NCI-H1417 (cell line): ENCODE results near the gene PGA4.
"Not testable (repeated sequence)": the region's sequence is repeated elsewhere in the genome, so short reads cannot be mapped to it uniquely, and the experiment has no call there.

Source experiments
- DNase-seq, 3 experiments: peaks; one replicate each; lab custom pipeline; 2025; lab: John Stamatoyannopoulos, UW

Gene PGA4

DNA sequence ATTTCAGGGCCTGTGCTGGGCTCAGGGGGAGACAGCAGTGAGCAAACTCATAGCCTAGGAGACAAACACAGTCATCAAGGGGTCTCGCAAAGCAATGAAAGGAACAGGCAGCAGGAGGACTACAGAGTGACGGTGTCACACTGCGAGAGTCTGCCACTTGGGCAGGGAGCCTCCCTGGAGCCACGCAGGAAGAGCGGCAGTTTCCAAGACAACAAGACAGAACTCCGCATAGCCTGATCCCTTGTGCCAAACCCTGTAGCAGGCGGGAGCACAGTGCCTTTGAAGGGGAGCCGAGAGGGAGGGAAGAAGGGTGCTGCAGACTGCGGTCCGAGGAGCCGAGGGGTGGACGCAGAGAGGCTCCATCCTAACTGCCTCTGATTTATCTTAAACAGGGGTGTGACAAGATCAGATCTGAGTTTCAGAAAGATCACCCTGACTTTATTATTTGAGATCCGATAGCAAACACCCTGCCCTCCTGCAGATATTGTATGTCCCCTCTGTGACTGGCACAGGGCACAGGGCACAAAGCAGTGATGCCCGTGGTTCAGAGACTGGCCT lies 17.6 kb upstream of the PGA4 start:
- DNase-seq = peak in 2 of 3 experiments; percentile 46 to 69

DNA sequence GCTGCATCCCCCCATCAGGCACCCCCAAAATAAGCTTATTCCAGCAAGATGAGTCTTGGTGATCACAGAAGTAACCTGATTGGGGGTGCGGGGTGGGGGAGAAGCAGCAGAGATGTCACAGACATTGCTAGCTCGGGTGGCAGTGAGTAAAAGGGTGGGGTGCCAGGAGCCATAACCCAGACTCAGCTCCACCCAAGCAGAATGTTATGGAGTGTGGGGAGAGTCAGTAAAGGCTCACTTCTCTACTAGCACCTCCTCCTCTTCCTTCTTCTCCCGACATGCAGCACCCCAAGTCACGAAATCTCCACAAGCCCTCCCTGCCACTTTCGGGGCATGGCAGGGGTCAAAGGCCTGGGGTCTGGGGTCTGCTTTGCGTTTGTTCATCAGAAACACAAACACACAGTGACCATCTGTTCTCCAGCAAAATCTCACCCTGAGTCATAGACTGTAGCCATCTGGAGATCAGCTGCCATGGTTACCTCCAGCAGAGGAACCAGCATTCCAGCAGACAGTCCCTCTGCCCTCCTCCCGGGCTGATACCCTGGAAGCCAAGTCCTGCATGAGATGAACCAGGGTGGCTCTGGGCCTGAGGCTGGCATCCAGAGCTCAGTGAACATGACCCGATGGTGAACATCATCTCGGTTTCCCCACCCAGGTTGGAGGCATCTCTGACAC lies 14.4 kb upstream of the PGA4 start:
- DNase-seq = not testable (repeated sequence)

DNA sequence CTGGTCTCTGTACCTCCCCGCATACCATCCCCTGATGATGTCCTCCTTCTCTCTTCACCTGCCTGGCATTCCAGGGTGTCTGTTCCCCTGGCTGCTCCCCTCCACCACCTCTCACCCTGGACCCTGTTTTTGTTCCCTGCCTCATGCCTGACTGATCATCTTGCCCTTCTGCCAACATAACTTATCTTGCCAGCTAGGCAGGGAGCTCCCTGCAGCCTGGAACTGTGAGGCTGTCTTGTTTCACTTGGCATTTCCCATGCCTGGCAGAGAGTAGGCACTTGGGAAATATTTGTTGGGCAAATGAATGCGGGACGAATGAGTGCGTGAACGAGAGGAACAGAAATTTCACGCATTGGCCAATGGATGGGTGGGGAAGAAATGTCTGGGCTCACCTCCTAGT lies 11.5 kb upstream of the PGA4 start:
- DNase-seq = not testable (repeated sequence)

DNA sequence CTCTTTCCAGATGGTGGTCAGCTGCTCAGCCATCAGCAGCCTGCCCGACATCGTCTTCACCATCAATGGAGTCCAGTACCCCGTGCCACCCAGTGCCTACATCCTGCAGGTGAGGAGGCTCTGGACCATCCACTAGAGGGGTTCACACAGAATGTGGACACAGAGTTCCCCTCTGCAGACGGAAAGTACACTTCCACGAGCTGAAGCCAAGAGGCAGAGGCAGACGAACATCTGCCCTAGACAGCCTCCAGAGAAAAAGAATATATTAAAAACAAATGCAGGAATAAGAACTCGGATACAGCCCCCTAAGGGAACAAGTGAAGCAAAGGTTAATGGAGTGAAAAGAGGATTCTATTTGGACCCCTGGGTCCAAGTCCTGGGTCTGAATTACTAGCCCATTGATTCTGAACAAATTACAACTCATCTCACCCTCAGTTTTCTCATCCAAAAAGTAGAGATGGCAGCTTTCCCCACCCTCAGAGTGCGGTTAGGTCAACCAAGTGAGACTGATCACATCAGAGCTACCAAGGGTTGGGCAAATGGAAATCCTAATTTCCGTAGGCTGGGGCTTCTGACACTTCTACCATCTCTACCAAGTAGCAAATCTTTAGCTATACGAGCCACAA lies 10.7 kb upstream of the PGA4 start:
- not testable (repeated sequence) for DNase-seq

DNA sequence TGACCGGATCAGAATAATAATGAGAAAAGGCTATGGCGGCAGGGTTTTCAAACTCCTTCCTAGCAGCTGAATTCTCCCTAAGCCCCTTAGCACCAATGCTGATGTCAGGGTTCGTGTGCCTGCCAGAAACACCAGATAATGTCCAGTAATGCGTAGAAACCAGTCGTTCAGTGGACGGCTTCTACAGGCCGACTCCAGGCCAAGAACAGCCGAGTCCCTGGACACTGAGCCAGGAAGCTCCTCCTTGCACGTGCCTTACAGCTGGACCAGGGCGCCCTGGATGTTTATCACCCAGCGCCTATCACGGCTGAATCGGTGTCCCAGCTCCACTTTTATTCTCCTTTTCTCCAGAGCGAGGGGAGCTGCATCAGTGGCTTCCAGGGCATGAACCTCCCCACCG lies 9.9 kb upstream of the PGA4 start:
- DNase-seq = not testable (repeated sequence)

DNA sequence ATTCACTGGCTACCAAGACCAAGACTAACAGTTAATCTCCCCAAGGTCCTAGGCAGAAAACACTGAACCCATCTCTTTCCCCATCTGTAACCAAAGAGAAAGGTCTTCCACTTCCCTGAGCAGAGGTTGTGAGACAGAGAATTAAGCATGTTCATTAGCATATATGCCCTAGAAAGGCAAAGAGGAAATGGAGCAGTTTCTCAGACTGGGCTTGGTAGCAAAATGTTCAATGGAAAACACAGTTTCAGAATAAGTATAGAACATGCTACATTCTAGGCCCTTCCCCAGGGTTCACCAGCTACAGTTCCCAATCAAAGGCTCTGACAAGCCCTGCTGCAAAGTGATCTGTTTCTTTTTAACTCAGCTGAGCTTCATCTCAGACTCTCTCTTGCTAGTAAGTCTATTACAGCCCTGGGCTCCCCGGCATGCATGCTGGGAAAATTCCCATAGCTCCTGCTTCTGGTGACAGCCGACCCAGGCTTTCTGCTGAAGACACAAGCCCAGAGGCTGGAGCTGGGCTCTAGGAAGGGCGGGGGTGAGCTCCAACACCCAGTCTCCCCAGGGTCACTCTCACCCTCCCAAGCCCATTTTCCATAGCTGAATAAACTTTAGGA lies 8.3 kb upstream of the PGA4 start:
- not testable (repeated sequence) for DNase-seq

DNA sequence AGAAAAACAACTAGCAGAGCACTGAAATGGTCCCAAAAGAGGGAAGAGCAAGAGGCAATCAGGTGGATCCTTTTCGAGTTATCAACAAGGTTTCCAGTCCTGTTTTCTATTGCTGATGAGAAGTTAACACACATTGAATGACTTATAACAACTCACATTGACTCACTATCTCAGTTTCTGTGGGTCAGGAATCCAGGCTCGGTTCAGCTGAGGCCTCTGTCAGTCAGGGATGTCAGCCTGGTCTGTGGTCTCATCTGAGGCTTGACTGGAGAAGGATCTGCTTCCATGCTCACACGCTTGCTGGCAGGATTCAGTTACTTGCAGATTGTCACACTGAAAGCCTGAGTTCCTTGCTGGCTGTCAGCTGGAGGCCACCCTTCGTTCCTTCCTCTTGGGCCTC lies 3.8 kb upstream of the PGA4 start:
- not testable (repeated sequence) for DNase-seq

DNA sequence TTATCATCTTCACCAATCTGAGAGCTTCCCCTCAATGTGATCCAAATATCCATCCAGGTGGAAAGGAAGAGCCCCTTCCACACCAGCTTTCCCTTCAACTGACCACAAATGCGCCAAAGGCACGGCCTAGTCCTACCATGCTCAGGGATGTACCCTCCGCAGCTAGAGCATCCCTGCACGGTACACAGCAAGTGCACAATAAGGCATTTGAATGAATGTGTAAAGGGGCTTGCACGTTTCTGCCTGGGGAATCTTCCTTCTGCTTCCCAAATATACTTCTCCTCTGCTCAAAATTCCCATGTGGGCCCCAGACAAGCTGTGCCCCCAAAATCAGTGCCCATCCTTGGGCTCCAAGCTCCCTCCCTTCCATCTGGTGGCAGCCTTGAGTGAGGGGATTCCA lies 3.1 kb upstream of the PGA4 start:
- DNase-seq = not testable (repeated sequence)

DNA sequence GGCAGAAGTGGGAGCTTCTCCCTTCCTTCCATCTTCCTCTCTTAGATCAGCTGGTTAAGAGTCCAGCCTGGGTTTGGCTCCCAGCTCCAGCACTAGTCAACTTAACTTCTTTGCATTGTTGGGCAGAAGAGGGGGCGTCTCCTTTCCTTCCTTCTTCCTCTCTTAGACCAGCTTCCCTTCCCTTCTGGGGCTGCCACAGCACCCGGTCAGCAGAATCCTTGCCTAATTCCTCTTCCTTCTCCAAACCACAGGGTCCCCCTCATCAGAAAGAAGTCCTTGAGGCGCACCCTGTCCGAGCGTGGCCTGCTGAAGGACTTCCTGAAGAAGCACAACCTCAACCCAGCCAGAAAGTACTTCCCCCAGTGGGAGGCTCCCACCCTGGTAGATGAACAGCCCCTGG lies 545 bp downstream of the PGA4 start:
- not testable (repeated sequence) for DNase-seq

DNA sequence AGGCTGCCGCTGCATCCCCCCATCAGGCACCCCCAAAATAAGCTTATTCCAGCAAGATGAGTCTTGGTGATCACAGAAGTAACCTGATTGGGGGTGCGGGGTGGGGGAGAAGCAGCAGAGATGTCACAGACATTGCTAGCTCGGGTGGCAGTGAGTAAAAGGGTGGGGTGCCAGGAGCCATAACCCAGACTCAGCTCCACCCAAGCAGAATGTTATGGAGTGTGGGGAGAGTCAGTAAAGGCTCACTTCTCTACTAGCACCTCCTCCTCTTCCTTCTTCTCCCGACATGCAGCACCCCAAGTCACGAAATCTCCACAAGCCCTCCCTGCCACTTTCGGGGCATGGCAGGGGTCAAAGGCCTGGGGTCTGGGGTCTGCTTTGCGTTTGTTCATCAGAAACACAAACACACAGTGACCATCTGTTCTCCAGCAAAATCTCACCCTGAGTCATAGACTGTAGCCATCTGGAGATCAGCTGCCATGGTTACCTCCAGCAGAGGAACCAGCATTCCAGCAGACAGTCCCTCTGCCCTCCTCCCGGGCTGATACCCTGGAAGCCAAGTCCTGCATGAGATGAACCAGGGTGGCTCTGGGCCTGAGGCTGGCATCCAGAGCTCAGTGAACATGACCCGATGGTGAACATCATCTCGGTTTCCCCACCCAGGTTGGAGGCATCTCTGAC lies 4.5 kb downstream of the PGA4 start:
- DNase-seq = not testable (repeated sequence)

DNA sequence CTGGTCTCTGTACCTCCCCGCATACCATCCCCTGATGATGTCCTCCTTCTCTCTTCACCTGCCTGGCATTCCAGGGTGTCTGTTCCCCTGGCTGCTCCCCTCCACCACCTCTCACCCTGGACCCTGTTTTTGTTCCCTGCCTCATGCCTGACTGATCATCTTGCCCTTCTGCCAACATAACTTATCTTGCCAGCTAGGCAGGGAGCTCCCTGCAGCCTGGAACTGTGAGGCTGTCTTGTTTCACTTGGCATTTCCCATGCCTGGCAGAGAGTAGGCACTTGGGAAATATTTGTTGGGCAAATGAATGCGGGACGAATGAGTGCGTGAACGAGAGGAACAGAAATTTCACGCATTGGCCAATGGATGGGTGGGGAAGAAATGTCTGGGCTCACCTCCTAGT lies 7.3 kb downstream of the PGA4 start:
- not testable (repeated sequence) for DNase-seq

DNA sequence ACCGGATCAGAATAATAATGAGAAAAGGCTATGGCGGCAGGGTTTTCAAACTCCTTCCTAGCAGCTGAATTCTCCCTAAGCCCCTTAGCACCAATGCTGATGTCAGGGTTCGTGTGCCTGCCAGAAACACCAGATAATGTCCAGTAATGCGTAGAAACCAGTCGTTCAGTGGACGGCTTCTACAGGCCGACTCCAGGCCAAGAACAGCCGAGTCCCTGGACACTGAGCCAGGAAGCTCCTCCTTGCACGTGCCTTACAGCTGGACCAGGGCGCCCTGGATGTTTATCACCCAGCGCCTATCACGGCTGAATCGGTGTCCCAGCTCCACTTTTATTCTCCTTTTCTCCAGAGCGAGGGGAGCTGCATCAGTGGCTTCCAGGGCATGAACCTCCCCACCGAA lies 8.9 kb downstream of the PGA4 start:
- DNase-seq = not testable (repeated sequence)

DNA sequence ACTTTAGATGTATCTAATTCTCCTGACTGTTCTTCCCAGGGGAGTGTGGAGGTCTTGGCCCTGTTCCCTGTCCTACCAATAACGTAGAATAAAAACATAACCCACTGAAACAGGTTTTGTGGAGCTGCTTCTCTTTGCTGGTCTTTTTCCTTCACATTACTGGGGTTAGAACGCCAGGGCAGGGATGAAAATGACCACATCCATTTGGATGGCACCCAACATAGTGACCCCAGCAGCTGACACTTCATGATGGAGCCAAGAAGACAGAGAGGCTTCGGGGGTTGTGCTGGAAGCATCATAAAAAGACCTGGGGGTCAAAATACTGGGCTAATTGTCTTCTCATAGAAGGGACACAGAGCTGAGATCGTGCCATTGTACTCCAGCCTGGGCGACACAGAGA lies 9.4 kb downstream of the PGA4 start:
- not testable (repeated sequence) for DNase-seq

DNA sequence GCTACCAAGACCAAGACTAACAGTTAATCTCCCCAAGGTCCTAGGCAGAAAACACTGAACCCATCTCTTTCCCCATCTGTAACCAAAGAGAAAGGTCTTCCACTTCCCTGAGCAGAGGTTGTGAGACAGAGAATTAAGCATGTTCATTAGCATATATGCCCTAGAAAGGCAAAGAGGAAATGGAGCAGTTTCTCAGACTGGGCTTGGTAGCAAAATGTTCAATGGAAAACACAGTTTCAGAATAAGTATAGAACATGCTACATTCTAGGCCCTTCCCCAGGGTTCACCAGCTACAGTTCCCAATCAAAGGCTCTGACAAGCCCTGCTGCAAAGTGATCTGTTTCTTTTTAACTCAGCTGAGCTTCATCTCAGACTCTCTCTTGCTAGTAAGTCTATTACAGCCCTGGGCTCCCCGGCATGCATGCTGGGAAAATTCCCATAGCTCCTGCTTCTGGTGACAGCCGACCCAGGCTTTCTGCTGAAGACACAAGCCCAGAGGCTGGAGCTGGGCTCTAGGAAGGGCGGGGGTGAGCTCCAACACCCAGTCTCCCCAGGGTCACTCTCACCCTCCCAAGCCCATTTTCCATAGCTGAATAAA lies 10.5 kb downstream of the PGA4 start:
- DNase-seq = not testable (repeated sequence)

DNA sequence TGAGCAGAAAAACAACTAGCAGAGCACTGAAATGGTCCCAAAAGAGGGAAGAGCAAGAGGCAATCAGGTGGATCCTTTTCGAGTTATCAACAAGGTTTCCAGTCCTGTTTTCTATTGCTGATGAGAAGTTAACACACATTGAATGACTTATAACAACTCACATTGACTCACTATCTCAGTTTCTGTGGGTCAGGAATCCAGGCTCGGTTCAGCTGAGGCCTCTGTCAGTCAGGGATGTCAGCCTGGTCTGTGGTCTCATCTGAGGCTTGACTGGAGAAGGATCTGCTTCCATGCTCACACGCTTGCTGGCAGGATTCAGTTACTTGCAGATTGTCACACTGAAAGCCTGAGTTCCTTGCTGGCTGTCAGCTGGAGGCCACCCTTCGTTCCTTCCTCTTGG lies 15.0 kb downstream of the PGA4 start:
- DNase-seq = not testable (repeated sequence)

DNA sequence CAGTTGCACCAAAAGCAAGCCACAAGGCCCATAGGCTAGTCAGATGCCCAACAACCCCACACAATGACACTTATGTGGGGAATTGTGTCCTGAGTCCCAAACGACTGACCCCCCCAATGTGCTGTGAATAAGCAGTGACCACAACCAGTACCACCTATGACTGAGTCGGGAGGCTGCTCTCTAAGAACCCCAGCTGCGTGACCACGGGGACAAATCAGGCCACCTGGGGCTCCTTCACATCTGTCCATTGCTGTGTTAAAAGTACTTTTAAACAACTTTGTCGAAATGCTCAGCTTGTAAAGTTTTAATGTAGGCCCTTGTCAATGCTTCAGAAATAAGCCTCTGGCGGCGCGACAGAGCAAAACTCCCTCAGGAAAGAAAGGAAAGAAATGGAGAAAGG lies 18.1 kb downstream of the PGA4 start:
- DNase-seq = not testable (repeated sequence)

DNA sequence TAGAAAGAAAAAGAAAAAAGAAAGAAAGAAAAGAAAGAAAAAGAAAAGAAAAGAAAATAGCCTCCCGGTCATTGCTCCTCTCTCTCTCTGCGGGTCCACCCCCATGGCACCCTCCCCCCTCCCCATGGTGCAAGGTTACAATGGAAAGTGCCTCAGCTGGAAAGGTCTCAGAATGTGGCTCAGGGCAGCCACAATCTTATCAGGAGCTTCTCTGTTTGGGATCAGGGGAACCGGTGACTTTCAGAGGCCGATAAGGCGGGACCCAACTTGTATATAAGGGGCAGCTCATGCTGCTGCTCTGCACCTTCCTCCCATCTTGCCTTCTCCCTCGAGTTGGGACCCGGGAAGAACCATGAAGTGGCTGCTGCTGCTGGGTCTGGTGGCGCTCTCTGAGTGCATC lies 18.7 kb downstream of the PGA4 start, which contains the start of gene PGA5:
TSS of gene PGA5 (plus strand) at position 301 of the 400 bp plus-strand sequence. CDS start at position 353, 52 bp downstream.
- not testable (repeated sequence) for DNase-seq

DNA sequence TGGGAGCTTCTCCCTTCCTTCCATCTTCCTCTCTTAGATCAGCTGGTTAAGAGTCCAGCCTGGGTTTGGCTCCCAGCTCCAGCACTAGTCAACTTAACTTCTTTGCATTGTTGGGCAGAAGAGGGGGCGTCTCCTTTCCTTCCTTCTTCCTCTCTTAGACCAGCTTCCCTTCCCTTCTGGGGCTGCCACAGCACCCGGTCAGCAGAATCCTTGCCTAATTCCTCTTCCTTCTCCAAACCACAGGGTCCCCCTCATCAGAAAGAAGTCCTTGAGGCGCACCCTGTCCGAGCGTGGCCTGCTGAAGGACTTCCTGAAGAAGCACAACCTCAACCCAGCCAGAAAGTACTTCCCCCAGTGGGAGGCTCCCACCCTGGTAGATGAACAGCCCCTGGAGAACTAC lies 19.4 kb downstream of the PGA4 start:
- not testable (repeated sequence) for DNase-seq

DNA sequence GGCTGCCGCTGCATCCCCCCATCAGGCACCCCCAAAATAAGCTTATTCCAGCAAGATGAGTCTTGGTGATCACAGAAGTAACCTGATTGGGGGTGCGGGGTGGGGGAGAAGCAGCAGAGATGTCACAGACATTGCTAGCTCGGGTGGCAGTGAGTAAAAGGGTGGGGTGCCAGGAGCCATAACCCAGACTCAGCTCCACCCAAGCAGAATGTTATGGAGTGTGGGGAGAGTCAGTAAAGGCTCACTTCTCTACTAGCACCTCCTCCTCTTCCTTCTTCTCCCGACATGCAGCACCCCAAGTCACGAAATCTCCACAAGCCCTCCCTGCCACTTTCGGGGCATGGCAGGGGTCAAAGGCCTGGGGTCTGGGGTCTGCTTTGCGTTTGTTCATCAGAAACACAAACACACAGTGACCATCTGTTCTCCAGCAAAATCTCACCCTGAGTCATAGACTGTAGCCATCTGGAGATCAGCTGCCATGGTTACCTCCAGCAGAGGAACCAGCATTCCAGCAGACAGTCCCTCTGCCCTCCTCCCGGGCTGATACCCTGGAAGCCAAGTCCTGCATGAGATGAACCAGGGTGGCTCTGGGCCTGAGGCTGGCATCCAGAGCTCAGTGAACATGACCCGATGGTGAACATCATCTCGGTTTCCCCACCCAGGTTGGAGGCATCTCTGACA lies 23.3 kb downstream of the PGA4 start:
- DNase-seq = not testable (repeated sequence)

DNA sequence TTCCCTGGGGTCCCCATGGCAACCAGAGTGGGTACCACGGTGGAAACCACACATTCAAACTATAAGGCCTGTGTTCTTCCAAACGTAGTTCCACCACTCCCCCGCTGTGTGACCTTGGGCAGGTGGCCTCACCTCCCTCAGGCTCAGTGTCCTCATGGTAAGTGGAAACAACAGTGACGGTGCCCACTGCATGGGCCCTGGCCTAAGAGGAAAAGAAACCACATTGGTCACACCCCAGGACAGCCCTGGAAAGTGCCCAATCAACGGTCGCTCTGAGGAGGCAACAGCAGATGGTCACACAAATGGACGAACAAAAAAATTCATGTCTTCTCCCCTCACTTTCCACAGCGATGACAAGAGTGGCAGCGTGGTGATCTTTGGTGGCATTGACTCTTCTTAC lies 25.9 kb downstream of the PGA4 start:
- DNase-seq = not testable (repeated sequence)

DNA sequence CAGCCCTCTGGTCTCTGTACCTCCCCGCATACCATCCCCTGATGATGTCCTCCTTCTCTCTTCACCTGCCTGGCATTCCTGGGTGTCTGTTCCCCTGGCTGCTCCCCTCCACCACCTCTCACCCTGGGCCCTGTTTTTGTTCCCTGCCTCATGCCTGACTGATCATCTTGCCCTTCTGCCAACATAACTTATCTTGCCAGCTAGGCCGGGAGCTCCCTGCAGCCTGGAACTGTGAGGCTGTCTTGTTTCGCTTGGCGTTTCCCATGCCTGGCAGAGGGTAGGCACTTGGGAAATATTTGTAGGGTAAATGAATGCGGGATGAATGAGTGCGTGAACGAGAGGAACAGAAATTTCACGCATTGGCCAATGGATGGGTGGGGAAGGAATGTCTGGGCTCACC lies 27.1 kb downstream of the PGA4 start:
- not testable (repeated sequence) for DNase-seq
